ENCODE data around the gene PPP1R9A. TPM values are rescaled to one million over a fixed set of nuclear protein-coding genes. Genes with fewer than 3 reads are reported as not detected.

The PPP1R9A gene
- polyA plus RNA-seq, 3 donors = not detected

GRCh38 chr7:95265634-95266033 is 358.2 kb downstream of the PPP1R9A start:
- Mint-ChIP-seq H3K4me3 (no peak overlapping the region), H3K27ac (no peak overlapping the region), H3K27me3 (ENCODE audit: low read depth in 3 of 3) (no peaks in the 10 kb centered on the region), H3K9me3 (no peaks in the 10 kb centered on the region), H3K4me1 (no peaks in the 10 kb centered on the region), H3K36me3 (no peaks in the 10 kb centered on the region)
- no peaks in the 10 kb centered on the region for H3K4me1 ChIP-seq (ENCODE audit: control insufficient read depth in 1 of 2, insufficient read depth in 2 of 2, low read length in 2 of 2)
- H2AFZ ChIP-seq (ENCODE audit: insufficient read depth, low read depth, low read length, poor library complexity, severe bottlenecking) = no peak overlapping the region
- no peak overlapping the region for H3K9ac ChIP-seq (ENCODE audit: insufficient read depth, low read length, poor library complexity, severe bottlenecking)
- intact Hi-C loops (cut with micrococcal nuclease) = no loop called here
- no CpG with 5 or more reads among the region's 2 CpGs for WGBS (ENCODE audit: insufficient coverage)
- H3K79me2 ChIP-seq (ENCODE audit: insufficient read depth, low read length) = no peaks in the 10 kb centered on the region
- H3K27me3 ChIP-seq (ENCODE audit: control insufficient read depth in 2 of 2, insufficient read depth in 2 of 2, low read length in 2 of 2) = no peaks in the 10 kb centered on the region
- H3K4me3 ChIP-seq (replicated peaks in 1 of 3; ENCODE audit: low read depth in 2 of 3, low read length in 3 of 3) = no peak overlapping the region
- no peaks in the 10 kb centered on the region for H3K36me3 ChIP-seq (replicated peaks in 1 of 2; ENCODE audit: control insufficient read depth in 1 of 2, insufficient read depth in 2 of 2, low read length in 2 of 2)
- TF ChIP-seq, protein P1, sequence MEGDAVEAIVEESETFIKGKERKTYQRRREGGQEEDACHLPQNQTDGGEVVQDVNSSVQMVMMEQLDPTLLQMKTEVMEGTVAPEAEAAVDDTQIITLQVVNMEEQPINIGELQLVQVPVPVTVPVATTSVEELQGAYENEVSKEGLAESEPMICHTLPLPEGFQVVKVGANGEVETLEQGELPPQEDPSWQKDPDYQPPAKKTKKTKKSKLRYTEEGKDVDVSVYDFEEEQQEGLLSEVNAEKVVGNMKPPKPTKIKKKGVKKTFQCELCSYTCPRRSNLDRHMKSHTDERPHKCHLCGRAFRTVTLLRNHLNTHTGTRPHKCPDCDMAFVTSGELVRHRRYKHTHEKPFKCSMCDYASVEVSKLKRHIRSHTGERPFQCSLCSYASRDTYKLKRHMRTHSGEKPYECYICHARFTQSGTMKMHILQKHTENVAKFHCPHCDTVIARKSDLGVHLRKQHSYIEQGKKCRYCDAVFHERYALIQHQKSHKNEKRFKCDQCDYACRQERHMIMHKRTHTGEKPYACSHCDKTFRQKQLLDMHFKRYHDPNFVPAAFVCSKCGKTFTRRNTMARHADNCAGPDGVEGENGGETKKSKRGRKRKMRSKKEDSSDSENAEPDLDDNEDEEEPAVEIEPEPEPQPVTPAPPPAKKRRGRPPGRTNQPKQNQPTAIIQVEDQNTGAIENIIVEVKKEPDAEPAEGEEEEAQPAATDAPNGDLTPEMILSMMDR (IDR thresholded peaks at IDR 0.05) = no peak
- no peaks in the 10 kb centered on the region for H3K9me3 ChIP-seq (replicated peaks in 1 of 2; ENCODE audit: control insufficient read depth in 1 of 2, insufficient read depth in 1 of 2, low read length in 2 of 2)
- no peak overlapping the region for H3K4me2 ChIP-seq (replicated peaks; ENCODE audit: extremely low read depth, low read length, poor library complexity, severe bottlenecking)
- H3K27ac ChIP-seq (ENCODE audit: low read depth in 1 of 2, low read length in 2 of 2) = no peak overlapping the region
- H4K20me1 ChIP-seq (ENCODE audit: insufficient read depth, low read length) = no peaks in the 10 kb centered on the region
- no peak for DNase-seq

GRCh38 chr7:95267754-95268153 is 360.4 kb downstream of the PPP1R9A start:
- Histone ChIP-seq H3K9ac (ENCODE audit: insufficient read depth, low read length, poor library complexity, severe bottlenecking) (no peak overlapping the region), H3K4me1 (ENCODE audit: control insufficient read depth in 1 of 2, insufficient read depth in 2 of 2, low read length in 2 of 2) (no peaks in the 10 kb centered on the region), H3K4me3 (replicated peaks in 1 of 3; ENCODE audit: low read depth in 2 of 3, low read length in 3 of 3) (no peak overlapping the region), H3K9me3 (replicated peaks in 1 of 2; ENCODE audit: control insufficient read depth in 1 of 2, insufficient read depth in 1 of 2, low read length in 2 of 2) (no peaks in the 10 kb centered on the region), H3K36me3 (replicated peaks in 1 of 2; ENCODE audit: control insufficient read depth in 1 of 2, insufficient read depth in 2 of 2, low read length in 2 of 2) (no peaks in the 10 kb centered on the region), H3K4me2 (replicated peaks; ENCODE audit: extremely low read depth, low read length, poor library complexity, severe bottlenecking) (no peak overlapping the region), H3K27me3 (ENCODE audit: control insufficient read depth in 2 of 2, insufficient read depth in 2 of 2, low read length in 2 of 2) (no peaks in the 10 kb centered on the region), H2AFZ (ENCODE audit: insufficient read depth, low read depth, low read length, poor library complexity, severe bottlenecking) (no peak overlapping the region), H3K79me2 (ENCODE audit: insufficient read depth, low read length) (no peaks in the 10 kb centered on the region), H4K20me1 (ENCODE audit: insufficient read depth, low read length) (no peaks in the 10 kb centered on the region), H3K27ac (ENCODE audit: low read depth in 1 of 2, low read length in 2 of 2) (no peak overlapping the region)
- WGBS (ENCODE audit: insufficient coverage) = no CpG with 5 or more reads among the region's 2 CpGs
- DNase-seq = no peak
- TF ChIP-seq, protein P1 (IDR thresholded peaks at IDR 0.05) = no peak
- intact Hi-C loops (cut with micrococcal nuclease) = no loop called here
- H3K4me1 Mint-ChIP-seq = no peaks in the 10 kb centered on the region
- H3K9me3 Mint-ChIP-seq = no peaks in the 10 kb centered on the region
- no peak overlapping the region for H3K4me3 Mint-ChIP-seq
- H3K27ac Mint-ChIP-seq = no peak overlapping the region
- H3K36me3 Mint-ChIP-seq = no peaks in the 10 kb centered on the region
- no peaks in the 10 kb centered on the region for H3K27me3 Mint-ChIP-seq (ENCODE audit: low read depth in 3 of 3)
